ENCODE measurements around the gene EBF3. TPM values are rescaled to one million over a fixed set of nuclear protein-coding genes. Genes with fewer than 3 reads are reported as not detected.

EBF3 gene
- total and polyA plus RNA-seq, 9 of the 15 experiments (the other 6 are each of a cell fraction or from before 2014, with no cell fraction given) = not detected

- Histone ChIP-seq H3K36me3 (ENCODE audit: control insufficient read depth, insufficient read depth, low read length) (no peaks in the 10 kb centered on the region), H3K9me1 (ENCODE audit: control insufficient read depth, insufficient read depth, low read length) (no peaks in the 10 kb centered on the region), H3K9me3 (replicated peaks; ENCODE audit: control insufficient read depth, insufficient read depth, low read depth, low read length) (no peaks in the 10 kb centered on the region), H3K4me3 (no peak overlapping the region), H2AFZ (ENCODE audit: low read depth, low read length) (no peak overlapping the region), H3K4me1 (replicated peaks in 1 of 2; ENCODE audit: control insufficient read depth in 2 of 2, insufficient read depth in 2 of 2, low read length in 2 of 2) (peaks cover 0 to 4% of the 10 kb centered on the region in 2 experiments; a peak in 2 of 5 replicates), H3K79me2 (ENCODE audit: control insufficient read depth, insufficient read depth, low read length) (no peaks in the 10 kb centered on the region), H3K4me2 (ENCODE audit: insufficient read depth, low read length) (no peak overlapping the region), H4K20me1 (replicated peaks; ENCODE audit: control insufficient read depth, insufficient read depth, low read length) (no peaks in the 10 kb centered on the region), H3K27ac (ENCODE audit: extremely low read depth, low read depth, low read length) (no peak overlapping the region), H3K9ac (ENCODE audit: insufficient read depth in 1 of 2, low read depth in 2 of 2, low read length in 2 of 2) (no peak overlapping the region), H3K27me3 (ENCODE audit: control insufficient read depth in 2 of 2, insufficient read depth in 2 of 2, low read length in 2 of 2) (peaks cover 0 to 11% of the 10 kb centered on the region in 2 experiments; a peak in 1 of 5 replicates)
- in situ Hi-C loops (cut with MboI) (no loop called here), intact Hi-C loops (cut with micrococcal nuclease) (no loop called here)
- 15% methylated on average over 15 of the region's 58 CpGs for WGBS (ENCODE audit: insufficient coverage, low coverage, missing lambda C conversion rate)
- ChIA-PET CTCF (ENCODE audit: low intra/inter-chr PET ratio) (no interaction called here), POLR2A (no interaction called here)
- FAIRE-seq = no peak
- no TSS peak for BruUV-seq (replicated peaks)
- no peak for DNase-seq (ENCODE audit: extremely low read depth in 1 of 4, low spot score in 3 of 4)
- ATAC-seq = no peak
- TF ChIP-seq ZNF134 (CRISPR knock-in tag; conservative IDR thresholded peaks at IDR 0.05) (no peak), ZNF165 (CRISPR knock-in tag; IDR thresholded peaks at IDR 0.05; ENCODE audit: borderline replicate concordance) (no peak), CREB5 (CRISPR knock-in tag; IDR thresholded peaks at IDR 0.05) (no peak), ZFPM2 (CRISPR knock-in tag; IDR thresholded peaks at IDR 0.05) (no peak), RBM22 (IDR thresholded peaks at IDR 0.05; ENCODE audit: low read depth, low read length, poor library complexity, severe bottlenecking) (no peak), ATF6 (CRISPR knock-in tag; IDR thresholded peaks at IDR 0.05) (no peak), TEAD4 (IDR thresholded peaks at IDR 0.05; ENCODE audit: low read length) (no peak), TEAD4 (CRISPR knock-in tag; IDR thresholded peaks at IDR 0.05; ENCODE audit: borderline replicate concordance) (no peak)
Measured at GRCh38 chr10:129970465-129971364, 6.6 kb upstream of the EBF3 start.
